Effector CD4-positive, alpha-beta T cell (primary cell): Measurements from ENCODE around the gene FBXW7.
"Not testable (repeated sequence)": the region's sequence is repeated elsewhere in the genome, so short reads cannot be mapped to it uniquely, and the experiment has no call there.

ENCODE experiments used
- DNase-seq: peaks from one replicate; pipeline ENCODE4 v3.0.0-alpha.2; 2020
- total RNA-seq: gene quantifications from one replicate; lab custom pipeline; 2026; lab: John Stamatoyannopoulos, UW

The FBXW7 gene, protein sequence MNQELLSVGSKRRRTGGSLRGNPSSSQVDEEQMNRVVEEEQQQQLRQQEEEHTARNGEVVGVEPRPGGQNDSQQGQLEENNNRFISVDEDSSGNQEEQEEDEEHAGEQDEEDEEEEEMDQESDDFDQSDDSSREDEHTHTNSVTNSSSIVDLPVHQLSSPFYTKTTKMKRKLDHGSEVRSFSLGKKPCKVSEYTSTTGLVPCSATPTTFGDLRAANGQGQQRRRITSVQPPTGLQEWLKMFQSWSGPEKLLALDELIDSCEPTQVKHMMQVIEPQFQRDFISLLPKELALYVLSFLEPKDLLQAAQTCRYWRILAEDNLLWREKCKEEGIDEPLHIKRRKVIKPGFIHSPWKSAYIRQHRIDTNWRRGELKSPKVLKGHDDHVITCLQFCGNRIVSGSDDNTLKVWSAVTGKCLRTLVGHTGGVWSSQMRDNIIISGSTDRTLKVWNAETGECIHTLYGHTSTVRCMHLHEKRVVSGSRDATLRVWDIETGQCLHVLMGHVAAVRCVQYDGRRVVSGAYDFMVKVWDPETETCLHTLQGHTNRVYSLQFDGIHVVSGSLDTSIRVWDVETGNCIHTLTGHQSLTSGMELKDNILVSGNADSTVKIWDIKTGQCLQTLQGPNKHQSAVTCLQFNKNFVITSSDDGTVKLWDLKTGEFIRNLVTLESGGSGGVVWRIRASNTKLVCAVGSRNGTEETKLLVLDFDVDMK
- total RNA-seq: 241 reads per million, percentile 94 among the genes with 10 or more reads in this experiment

DNA sequence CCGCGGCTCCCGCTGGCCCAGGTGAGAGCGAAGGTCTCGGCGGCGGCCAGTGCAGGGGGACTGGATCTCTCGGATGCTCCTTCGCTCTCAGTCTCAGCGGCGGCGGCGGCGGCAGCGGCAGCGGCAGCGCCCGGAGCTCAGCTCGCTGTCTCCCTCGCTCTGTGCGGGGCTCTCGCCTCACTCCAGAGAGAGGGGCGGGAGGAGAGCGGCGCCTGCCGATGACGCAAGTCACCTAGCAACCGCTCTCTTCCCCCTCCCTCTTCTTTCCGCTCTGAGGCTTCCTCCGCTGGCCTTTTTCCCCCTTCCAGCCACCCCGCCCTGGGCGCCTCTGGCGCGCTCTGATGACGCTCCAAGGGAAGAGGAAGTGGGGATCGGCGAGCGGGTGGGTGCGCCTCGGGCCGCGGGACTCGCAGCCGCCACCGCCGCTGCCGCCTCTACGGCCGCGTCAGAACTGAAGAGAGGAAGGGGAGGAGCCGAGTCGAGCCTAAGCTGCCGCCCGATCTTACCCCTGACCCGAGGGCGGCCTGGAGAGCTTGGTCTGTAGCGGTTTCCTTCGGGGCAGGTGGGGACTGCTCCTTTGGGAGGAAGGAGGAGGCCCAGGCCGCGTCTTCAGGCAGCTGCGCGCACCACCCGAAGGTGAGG, at the start of gene FBXW7:
Gene FBXW7 (minus strand): TSS at position 190 of the 642 bp plus-strand sequence. CDS start 124,289 bp downstream, outside the sequence.
- DNase-seq: peak; percentile 100

DNA sequence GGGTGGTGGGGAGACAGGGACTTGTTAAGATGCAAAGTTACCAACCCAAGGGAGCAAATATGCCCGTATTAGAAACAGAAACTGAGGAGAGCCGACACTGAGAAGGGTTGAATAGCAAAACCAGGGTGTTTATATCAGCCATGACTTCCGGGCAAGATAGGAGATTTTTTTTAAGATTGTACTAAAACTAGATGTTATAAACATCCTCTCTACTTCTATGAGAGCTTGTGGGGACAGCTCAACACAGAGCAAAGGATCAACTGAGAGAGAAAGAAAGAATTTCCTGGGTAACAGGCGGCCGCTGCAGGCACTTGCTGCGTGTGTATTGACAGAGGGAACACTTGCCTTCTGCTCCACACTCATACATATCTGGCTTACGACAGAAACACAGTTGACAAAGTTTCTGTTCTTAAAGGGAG, 49.1 kb upstream of the FBXW7 start:
- no peak for DNase-seq

DNA sequence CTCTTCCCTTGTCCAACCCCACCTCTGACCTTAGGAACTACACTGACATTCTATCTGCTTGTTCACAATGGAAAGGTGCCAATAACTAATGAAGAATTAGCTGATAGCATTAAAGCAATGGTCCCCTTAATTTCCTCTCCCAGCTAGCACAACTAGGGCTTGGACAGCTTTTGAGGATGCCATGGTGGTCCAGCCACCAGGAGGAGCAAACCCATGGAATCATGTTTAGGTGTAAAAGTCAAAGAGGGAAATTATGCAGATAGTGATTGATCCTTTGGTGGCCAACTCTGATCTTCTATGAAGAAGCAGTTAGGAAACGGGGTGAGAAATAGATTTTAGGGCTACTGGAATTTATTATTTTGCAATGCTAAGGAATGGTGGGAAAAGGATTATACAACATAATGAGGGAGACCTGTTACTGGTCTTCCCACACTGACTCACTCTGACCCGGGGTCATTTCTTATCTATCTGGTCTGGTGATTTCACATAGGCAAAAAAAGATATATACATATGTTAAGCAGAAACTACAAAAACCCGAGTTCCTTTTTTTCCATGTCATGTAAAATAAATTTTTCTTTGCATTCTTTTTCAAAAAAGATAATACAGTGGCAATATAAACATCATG, 45.8 kb upstream of the FBXW7 start:
- DNase-seq: no peak

DNA sequence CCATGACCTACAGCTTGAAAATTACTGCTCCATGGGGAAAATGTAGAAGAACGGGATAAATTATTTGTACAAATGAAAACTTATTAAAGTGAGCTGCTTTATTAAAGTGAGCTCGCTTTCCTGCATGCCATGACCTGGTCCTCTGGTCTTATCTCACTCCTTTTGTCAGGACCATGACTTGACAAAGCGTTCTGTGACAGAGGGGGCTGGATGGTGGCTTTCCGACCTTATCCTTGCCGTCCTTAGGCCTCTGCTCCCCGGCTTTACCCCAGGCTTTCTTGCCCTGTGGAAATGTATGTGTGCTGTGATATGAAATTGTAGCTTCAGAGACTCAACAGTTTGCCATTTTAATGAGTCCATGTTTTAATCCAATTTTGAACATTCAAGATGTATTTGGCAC, 44.0 kb upstream of the FBXW7 start:
- no peak for DNase-seq

DNA sequence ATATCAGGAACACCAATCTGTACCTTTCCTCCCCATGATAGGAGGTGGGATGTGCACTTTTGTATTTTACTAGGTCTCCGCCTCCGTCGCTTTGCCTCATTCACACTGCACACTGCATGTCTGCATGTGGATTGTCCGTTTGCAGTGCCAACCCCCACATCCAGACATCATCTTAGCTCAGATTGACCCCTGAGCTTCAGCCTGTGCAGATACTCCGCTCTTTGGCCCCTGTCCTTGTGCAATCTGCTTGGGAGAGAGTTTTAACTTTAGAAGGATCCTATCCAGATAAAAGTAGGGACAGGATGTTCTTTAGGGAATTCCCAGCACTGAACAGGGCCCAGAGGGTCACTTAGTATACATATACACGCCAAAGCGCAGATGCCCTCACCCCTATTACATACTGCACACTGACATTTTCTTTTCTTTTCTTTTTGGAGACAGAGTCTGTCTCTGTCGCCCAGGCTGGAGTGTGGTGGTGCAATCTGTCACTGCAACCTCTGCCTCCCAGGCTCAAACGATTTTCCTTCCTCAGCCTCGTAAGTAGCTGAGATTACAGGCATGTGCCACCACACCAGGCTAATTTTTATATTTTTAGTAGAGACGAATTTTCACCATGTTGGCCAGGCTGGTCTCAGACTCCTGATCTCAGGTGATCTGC, 43.3 kb upstream of the FBXW7 start:
- no peak for DNase-seq

DNA sequence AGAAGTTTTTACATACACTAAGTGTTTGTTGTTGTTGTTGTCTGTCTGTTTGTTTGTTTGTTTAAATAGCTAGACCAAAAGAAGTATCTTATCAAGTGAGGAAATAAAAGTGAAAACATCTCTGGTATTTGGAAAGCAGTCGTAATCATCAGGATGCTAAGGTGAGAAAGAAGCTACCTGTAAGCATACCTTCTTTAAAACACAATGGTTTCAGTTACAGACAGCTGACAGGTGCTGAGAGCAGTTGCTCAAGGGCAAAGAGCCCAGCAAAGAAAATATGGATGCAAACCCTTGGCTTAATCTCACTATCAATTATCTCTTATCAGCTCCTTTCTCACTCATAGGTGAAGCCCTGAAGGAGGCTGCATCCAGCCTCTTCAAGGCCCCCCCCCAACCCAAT, 42.8 kb upstream of the FBXW7 start:
- no peak for DNase-seq

DNA sequence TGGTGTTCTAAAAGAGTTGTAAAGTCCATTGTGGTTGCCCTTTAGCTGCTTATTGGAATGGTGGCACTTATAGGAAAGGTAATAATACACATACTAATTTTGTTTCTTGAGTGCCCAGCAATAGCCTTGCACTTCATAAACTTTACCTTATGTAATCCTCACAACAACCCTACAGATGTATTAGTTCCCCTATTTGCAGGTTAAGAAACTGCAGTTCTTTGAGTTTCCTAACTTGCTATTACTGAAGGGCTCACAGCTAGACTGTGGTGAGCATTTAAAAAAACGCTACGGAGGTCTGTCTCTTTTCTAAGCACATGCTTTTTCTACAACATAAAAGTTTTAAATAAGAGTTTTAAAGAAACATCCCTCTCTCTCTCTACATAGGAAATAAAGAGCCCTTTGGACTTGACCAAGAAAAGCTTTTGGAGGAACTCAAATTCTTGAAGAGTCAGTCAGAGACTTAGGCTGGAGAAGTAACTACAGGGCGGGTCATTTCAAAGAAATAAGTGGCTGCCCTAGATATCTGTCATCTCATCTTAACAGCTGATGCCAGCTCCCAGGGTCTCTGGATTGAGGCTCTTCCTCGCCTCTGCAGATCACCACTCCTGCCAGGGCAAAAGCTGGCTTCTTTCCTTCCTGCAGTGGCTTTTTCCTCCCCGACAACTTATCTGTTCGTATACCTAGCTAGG, 42.0 kb upstream of the FBXW7 start:
- no peak for DNase-seq

DNA sequence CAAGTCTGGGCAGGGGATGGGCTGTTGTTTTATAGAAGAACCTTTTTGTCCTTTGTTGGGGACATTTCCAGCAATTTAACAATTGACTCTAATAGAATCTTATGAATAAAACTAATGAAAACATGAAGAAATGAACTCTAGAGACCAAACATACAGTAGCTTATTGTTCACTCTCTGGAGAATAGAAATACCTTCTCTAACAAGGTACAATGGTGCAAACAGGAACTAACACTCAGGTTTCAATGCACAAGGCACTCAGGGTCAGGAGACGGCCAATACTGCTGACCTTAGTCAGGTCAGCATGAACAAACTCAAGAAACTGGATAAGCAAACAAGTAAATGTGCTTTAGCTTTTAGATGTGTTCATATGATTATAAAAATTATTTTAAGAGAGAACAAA, 39.6 kb upstream of the FBXW7 start:
- no peak for DNase-seq

DNA sequence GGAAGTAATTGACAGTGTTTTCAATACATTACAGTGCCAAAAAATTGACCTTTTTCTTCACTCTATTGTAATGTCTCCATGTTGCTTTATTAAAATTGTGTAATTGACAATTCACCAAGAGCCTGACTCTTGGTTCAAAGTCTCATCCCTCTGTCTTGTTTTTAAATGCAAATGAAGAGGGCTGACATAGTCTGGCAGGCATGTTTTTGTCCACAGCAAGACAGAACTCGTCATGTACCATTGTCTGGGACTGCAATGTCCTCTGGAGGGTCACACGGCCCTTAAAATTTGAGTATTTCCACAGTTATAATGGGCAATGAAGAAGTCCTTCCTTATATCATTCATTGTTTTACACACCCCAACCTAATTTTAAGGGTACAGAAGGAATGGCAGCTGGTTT, 38.0 kb upstream of the FBXW7 start:
- no peak for DNase-seq

DNA sequence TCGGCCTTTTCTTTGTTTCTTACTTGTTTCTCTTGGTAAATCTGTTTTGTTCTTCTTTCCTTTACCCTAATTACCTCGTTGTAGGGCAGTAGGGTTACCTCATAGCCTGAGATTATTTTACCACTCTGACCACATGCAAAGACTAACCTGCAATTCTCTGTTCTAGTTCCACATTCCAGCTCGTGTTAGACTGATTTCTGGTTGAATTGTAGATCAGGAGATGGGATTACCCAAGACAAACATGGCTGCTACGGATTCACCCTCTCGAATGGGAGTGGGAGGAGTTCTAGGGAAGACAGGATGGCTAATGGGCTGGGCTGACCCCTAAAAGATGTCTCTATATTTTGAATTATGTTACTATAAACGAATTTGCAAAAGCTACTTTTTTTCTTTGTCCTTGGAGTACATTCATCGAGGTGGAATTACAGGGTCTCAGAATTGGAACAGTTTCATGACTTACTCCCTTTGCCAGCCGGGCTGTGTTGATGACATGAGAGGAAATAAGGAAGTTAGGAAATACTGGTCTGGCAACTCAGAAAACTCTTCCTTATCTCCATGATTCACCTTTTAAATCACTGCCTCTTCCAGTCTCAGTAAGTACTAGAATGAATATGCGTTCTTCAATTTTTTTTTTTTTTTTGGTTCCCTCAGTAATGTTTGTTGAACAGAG, 36.7 kb upstream of the FBXW7 start:
- DNase-seq: no peak

DNA sequence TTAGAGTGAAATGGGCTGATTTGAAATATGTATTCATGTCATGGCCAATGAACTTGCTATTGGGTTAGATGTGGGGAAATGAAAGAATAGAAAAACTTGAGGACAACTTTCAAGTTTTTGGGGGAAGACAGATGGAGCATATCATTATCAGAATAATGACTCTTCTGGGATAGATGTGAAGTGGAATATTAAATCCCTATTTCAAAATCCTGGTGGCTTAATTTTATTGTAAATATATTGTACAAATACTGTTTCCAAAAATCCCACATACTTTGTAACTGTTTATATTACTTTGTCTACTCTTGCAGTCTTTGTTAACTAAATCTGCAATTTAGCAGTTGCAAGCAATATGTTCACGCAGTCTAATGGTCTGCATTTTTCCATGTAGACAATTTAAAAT, 35.9 kb upstream of the FBXW7 start:
- DNase-seq: no peak

DNA sequence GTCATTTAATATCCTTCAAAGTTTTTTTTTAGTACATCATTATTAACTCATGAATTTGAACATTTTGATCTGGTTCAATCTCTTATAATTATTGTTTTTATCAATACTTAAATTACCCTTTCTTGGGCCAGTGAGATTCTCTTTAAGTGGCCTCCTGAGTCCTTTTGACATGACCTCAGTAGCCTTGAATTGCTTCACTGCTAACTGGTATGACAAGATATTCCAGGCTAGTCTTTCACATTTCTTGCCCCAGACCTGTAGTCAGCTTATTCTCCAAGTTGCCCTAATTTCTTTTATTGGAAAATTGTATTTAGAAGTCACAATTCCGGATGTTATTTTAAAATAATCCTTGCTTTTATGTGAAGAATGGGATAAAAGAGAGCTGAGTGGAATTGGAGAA, 35.4 kb upstream of the FBXW7 start:
- DNase-seq: no peak

DNA sequence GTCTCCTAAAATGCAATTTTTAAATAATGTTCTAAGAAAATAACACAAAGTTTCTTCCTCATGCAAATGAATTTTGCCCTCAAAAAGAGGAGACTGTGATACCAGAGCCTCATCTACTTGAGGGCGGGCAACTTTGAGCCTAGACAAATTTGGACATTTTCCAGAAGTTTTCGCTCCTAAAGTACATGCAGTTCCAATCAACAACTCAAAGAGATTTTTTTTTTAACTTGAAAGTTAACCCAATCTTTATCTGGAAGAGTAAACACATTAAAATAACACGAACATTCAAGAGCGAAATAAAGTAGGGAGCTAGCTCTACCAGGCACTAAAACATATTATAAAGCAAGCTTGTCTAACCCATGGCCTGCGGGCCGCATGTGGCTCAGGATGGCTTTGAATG, 29.4 kb upstream of the FBXW7 start:
- no peak for DNase-seq

DNA sequence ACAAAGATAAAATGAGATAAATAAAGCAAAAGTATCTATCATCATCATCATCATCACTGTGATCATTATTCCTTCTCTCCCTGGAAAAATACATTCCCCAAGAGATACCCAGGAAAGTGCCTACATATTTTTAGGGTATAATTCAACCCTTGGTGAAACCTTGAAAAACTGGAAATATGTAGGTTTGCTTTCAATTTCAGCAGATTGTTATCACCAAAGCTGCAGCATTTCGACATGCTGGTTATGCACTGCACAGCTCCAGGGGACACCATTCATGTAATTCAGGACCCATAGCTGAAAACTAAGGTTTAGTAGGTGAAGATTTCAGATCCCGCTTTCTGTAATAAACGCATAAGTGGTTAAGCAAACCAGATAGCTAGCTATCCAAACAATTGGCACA, 28.4 kb upstream of the FBXW7 start:
- no peak for DNase-seq

DNA sequence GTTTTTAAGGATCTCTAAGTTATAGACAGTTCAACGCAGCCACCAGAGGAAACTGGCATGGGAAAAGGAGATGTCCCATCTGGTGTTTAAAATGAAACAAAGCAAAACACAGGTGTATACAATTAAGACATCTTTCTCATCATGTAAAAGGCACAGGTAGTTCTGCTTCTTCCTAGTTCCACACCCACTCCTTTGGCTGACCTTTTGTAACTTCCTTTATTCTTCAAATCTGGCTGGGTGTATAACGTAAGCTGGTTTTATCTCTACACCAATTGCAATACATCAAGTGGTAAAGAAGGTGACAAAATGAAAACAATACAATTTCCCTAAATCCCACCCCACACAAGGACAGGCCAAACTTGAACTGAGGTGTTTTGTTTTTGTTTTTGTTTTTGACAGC, 27.3 kb upstream of the FBXW7 start:
- DNase-seq: no peak

DNA sequence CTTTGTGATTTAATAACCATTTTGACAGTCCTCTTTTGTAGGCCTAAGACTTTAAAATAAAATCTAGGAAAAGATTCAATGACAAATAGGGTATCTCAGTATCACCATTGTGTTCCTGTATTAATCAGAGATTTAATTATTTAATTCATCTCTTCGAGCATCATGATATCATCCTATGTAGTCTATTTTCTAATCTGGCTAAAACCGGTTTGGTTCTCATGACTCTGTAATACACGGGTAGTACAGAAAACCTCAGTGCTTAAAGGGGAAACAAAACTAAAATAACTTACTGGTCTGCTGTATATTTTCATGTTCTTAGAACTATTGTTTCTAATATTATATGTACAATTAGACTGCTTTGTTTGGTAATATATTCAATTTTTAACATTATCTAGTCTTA, 23.7 kb upstream of the FBXW7 start:
- DNase-seq: no peak

DNA sequence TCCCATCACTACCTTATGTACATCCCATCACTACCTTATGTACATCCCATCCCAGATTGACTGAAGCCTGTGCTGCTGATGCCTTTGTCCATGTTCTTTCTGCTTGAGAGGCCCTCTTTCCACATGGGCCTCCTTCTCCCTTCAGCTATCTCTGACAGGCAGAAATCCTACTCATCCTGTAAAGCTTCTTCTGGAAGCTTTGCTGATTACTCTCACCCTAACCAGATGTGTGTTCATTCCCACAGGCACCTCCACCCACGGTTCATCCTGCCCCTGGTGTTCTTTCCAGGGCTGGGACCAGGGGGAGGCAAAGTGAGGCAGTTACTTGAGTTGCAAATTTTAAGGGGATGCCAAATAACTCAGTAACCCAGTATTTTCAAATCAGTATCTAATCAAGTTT, 22.5 kb upstream of the FBXW7 start:
- DNase-seq: no peak

DNA sequence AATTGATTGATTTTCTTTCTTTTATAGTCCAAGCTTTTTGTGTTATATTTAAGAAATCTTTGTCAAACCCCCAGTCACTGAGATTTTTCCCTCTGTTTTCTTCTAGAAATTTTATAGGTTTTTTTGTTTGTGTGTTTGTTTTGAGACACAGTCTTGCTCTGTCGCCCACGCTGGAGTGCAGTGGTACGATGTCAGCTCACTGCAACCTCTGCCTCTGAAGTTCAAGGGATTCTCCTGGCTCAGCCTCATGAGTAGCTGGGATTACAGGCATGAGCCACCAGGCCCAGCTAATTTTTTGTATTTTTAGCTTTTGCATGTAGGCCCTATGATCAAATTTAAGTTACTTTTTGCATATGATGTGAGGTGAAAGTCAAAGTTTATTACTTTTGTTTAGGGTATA, 20.9 kb upstream of the FBXW7 start:
- no peak for DNase-seq

DNA sequence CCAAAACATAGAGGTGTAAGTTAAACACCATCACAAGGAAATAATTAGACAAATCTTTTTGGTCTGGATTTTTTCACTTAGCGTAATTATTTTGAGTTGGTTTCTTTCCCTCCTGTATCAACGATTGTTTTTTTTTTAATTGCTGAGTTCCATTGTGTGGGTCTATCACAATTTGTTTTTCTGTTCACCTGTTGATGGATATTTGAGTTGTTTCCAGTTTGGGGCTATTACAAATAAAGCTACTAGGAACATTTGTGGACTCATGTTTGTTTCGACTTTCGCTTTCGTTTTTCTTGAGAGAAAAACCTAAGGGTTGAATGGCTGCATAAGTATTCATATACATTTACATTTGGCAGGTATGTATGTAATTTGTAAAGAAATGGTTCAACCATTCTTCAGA, 20.4 kb upstream of the FBXW7 start:
- DNase-seq: no peak

DNA sequence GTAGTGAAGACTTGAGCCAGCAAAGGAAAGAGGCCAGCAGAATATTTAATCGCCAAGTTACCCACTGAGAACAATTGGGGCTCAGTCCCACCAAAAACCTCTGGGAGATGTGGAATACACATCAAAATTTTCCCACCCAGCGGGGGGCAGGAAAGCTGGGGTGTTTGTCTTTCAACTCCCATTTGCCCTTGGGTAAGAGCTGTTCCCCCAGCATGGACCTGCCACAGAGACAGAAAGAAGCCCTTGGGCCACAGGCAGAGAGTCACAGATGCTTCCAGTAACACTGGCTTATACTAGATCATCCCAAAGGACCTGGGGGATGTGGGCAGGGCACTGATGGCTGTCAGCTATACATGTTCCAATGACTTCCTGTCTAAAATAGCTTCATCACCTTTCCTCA, 18.9 kb upstream of the FBXW7 start:
- no peak for DNase-seq

DNA sequence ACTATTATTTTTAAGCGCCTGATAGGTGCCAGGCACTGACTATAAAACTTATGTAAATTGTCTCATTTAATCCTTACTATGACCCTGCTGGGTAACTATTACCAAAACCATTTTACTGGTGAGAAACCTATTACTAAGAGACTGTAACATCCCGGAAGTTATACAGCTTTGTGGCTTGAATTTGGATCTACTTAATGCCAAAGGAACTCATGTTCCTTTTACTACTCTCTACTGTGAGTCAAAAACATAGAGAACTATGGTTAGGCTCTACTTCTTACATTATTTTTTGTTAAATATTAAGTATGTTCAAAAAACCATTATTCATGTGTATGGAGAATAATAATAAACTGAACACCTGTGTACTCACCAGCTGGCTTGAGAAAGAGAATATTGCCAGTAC, 14.8 kb upstream of the FBXW7 start:
- DNase-seq: not testable (repeated sequence)

DNA sequence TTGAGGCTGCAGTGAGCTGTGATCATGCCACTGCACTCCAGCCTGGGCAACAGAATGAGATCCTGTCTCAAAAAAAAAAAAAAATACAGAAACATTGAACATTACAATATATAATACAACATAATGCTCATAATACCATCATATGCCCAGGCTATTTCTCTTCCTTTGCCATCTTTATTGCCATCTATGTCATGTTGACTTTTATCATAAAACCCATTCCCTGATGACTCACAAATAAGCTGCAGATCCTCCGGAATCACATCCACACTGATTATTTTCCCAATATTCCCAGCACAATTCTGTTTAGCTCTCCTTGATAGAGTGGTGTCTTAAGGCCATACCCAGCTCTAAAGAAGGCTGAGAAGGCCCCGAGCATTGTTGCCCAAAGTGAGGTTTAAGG, 9.2 kb upstream of the FBXW7 start:
- DNase-seq: no peak
